WTC11 (cell line): Measurements from ENCODE around the gene FTSJ3. TPM values are rescaled to one million over a fixed set of nuclear protein-coding genes. Genes with fewer than 3 reads are reported as not detected.

Experiments
- ATAC-seq: fragments of 200-7000 bp; cut with Tn5 transposase; 2 replicates; pipeline ENCODE4 v1.10.0; 2021; ENCODE audit warnings: mild to moderate bottlenecking, moderate library complexity
- CTCF ChIA-PET: fragments of 300-600 bp; sonication (Branson Sonifier 250); formaldehyde crosslinking; loops from one replicate; lab custom pipeline; 2021; ENCODE audit warnings: antibody characterized with exemption; lab: Charles Lee
- POLR2A ChIA-PET: fragments of 350-600 bp; sonication (Branson Sonifier 250); formaldehyde crosslinking; loops from one replicate; lab custom pipeline; 2021; ENCODE audit warnings: antibody characterized with exemption; lab: Charles Lee
- DNase-seq: peaks from one replicate; pipeline ENCODE4 v3.0.0; 2021; ENCODE audit warnings: low spot score
- H3K27ac Mint-ChIP-seq: 2 replicates; pipeline ENCODE4 v1.8.0; 2021; ENCODE audit warnings: mixed read lengths
- H3K27me3 Mint-ChIP-seq: 2 replicates; pipeline ENCODE4 v1.8.0; 2021; ENCODE audit warnings: low read depth, mild to moderate bottlenecking, moderate library complexity, mixed read lengths
- H3K36me3 Mint-ChIP-seq: 2 replicates; pipeline ENCODE4 v1.8.0; 2021; ENCODE audit warnings: mixed read lengths
- H3K4me1 Mint-ChIP-seq: 2 replicates; pipeline ENCODE4 v1.8.0; 2022; ENCODE audit warnings: mixed read lengths
- H3K4me3 Mint-ChIP-seq: 2 replicates; pipeline ENCODE4 v1.8.0; 2021; ENCODE audit warnings: mild to moderate bottlenecking, moderate library complexity, mixed read lengths
- H3K9me3 Mint-ChIP-seq: 2 replicates; pipeline ENCODE4 v1.8.0; 2021; ENCODE audit warnings: mixed read lengths
- CREB1 ChIP-seq: sonication (generic); formaldehyde crosslinking; IDR thresholded peaks from 2 replicates; pipeline ENCODE4 v1.8.0; 2023; ENCODE audit warnings: mild to moderate bottlenecking, missing genetic modification reagents
- GABPB1 ChIP-seq: sonication (generic); formaldehyde crosslinking; IDR thresholded peaks from 2 replicates; pipeline ENCODE4 v1.8.1; 2023; ENCODE audit warnings: mild to moderate bottlenecking, missing genetic modification reagents
- GTF2I ChIP-seq: fragments of 250-450 bp; sonication (Bioruptor Pico); conservative IDR thresholded peaks from 2 replicates; pipeline ENCODE4 v1.4.0; 2021; ENCODE audit warnings: mild to moderate bottlenecking
- NR1H2 ChIP-seq: sonication (generic); formaldehyde crosslinking; IDR thresholded peaks from 2 replicates; pipeline ENCODE4 v1.9.0; 2021; ENCODE audit warnings: mild to moderate bottlenecking, moderate library complexity, missing genetic modification reagents
- PRRX2 ChIP-seq: fragments of 250-450 bp; sonication (Bioruptor Pico); IDR thresholded peaks from 2 replicates; pipeline ENCODE4 v1.8.0; 2021; ENCODE audit warnings: mild to moderate bottlenecking
- SMAD3 ChIP-seq: sonication (generic); formaldehyde crosslinking; IDR thresholded peaks from 2 replicates; pipeline ENCODE4 v1.8.0; 2022; ENCODE audit warnings: missing genetic modification reagents, mild to moderate bottlenecking, borderline replicate concordance
- TCF7 ChIP-seq: sonication (generic); formaldehyde crosslinking; IDR thresholded peaks from 2 replicates; pipeline ENCODE4 v1.8.0; 2022; ENCODE audit warnings: mild to moderate bottlenecking, low read depth, missing genetic modification reagents, moderate library complexity
- TEAD1 ChIP-seq: sonication (generic); formaldehyde crosslinking; IDR thresholded peaks from 2 replicates; pipeline ENCODE4 v1.8.0; 2022; ENCODE audit warnings: mild to moderate bottlenecking, missing genetic modification reagents
- TEAD4 ChIP-seq: sonication (generic); formaldehyde crosslinking; IDR thresholded peaks from 2 replicates; pipeline ENCODE4 v1.8.0; 2022; ENCODE audit warnings: mild to moderate bottlenecking, missing genetic modification reagents
- total RNA-seq: library from RNA; stranded (reverse); gene quantifications from 3 replicates; pipeline ENCODE4 v1.2.3, GENCODE V29; 2021
- TF ChIP-seq, protein P1 (sequence below): sonication (generic); formaldehyde crosslinking; IDR thresholded peaks from 2 replicates; pipeline ENCODE4 v1.8.1; 2022; ENCODE audit warnings: low read depth, mild to moderate bottlenecking, moderate library complexity, missing genetic modification reagents, borderline replicate concordance
- TF ChIP-seq, protein P2 (sequence below): sonication (generic); formaldehyde crosslinking; IDR thresholded peaks from 2 replicates; pipeline ENCODE4 v1.8.1; 2023; ENCODE audit warnings: mild to moderate bottlenecking, missing genetic modification reagents, moderate library complexity
- TF ChIP-seq, protein P3 (sequence below): sonication (generic); formaldehyde crosslinking; IDR thresholded peaks from 2 replicates; pipeline ENCODE4 v1.8.0; 2023; ENCODE audit warnings: missing genetic modification reagents, mild to moderate bottlenecking, borderline replicate concordance
- TF ChIP-seq, protein P4 (sequence below): sonication (generic); formaldehyde crosslinking; IDR thresholded peaks from 2 replicates; pipeline ENCODE4 v1.8.0; 2022; ENCODE audit warnings: missing genetic modification reagents
- TF ChIP-seq, protein P5 (sequence below): sonication (generic); formaldehyde crosslinking; IDR thresholded peaks from 2 replicates; pipeline ENCODE4 v1.8.1; 2023; ENCODE audit warnings: mild to moderate bottlenecking, missing genetic modification reagents
- TF ChIP-seq, protein P6 (sequence below): sonication (generic); formaldehyde crosslinking; conservative IDR thresholded peaks from 2 replicates; pipeline ENCODE4 v1.8.1; 2022; ENCODE audit warnings: mild to moderate bottlenecking, missing genetic modification reagents
- TF ChIP-seq, protein P7 (sequence below): sonication (generic); formaldehyde crosslinking; conservative IDR thresholded peaks from 2 replicates; pipeline ENCODE4 v1.8.1; 2023; ENCODE audit warnings: mild to moderate bottlenecking, low read depth, missing genetic modification reagents, moderate library complexity
- TF ChIP-seq, protein P8 (sequence below): sonication (generic); formaldehyde crosslinking; IDR thresholded peaks from 2 replicates; pipeline ENCODE4 v1.8.0; 2022; ENCODE audit warnings: mild to moderate bottlenecking, missing genetic modification reagents

The FTSJ3 gene
- total RNA-seq, 1 experiment from 2014 or later = 62.1 TPM

DNA sequence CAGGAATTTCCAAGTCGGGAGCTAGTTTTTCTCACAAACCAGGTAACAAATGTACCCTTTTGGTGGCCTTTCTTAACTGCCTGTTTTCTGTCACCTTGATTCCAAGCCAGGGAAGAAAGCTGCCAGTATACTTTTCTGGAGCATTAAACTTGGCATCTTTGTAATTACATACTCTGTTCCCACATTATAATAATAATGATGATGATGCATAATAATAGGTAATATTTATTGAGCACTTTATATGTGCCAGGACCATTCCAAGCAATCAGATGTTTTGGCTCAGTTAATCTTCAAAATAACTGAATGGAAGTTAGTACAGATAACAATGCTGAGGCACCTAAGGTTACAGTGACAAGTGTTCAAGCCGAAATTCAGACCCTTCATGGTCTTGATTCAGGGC lies 11.3 kb downstream of the FTSJ3 start (continued):
- TF ChIP-seq, protein P1, sequence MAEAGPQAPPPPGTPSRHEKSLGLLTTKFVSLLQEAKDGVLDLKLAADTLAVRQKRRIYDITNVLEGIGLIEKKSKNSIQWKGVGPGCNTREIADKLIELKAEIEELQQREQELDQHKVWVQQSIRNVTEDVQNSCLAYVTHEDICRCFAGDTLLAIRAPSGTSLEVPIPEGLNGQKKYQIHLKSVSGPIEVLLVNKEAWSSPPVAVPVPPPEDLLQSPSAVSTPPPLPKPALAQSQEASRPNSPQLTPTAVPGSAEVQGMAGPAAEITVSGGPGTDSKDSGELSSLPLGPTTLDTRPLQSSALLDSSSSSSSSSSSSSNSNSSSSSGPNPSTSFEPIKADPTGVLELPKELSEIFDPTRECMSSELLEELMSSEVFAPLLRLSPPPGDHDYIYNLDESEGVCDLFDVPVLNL (CRISPR knock-in tag) = no peak

DNA sequence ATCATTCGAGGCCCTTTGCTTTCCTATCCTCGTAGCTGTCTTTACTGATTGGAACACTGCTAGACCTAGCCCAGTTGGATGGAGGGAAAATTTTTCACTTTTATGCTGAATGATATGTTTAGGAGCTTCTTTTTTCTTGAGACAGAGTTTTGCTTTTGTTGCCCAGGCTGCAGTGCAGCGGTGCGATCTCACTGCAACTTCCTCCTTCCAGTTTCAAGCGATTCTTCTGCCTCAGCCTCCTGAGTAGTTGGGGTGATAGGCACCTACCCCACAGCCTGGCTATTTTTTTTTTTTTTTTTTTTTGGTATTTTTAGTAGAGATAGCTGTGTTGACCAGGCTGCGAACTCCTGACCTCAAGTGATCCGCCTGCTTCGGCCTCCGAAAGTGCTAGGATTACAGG lies 17.5 kb downstream of the FTSJ3 start:
- POLR2A ChIA-PET = no interaction called here
- H3K27me3 Mint-ChIP-seq = no peaks in the 10 kb centered on the region
- H3K4me3 Mint-ChIP-seq = no peak overlapping the region
- no peak for DNase-seq
- TF ChIP-seq, protein P2, sequence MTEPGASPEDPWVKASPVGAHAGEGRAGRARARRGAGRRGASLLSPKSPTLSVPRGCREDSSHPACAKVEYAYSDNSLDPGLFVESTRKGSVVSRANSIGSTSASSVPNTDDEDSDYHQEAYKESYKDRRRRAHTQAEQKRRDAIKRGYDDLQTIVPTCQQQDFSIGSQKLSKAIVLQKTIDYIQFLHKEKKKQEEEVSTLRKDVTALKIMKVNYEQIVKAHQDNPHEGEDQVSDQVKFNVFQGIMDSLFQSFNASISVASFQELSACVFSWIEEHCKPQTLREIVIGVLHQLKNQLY (CRISPR knock-in tag) = no peak
- TF ChIP-seq NR1H2 (CRISPR knock-in tag) = no peak
- TF ChIP-seq, all 79 proteins: peak for 0
- H3K9me3 Mint-ChIP-seq = no peaks in the 10 kb centered on the region
- no peak overlapping the region for H3K27ac Mint-ChIP-seq
- no peaks in the 10 kb centered on the region for H3K4me1 Mint-ChIP-seq
- ATAC-seq = no peak
- H3K36me3 Mint-ChIP-seq = peaks cover 93% of the 10 kb centered on the region
- CTCF ChIA-PET = no interaction called here

DNA sequence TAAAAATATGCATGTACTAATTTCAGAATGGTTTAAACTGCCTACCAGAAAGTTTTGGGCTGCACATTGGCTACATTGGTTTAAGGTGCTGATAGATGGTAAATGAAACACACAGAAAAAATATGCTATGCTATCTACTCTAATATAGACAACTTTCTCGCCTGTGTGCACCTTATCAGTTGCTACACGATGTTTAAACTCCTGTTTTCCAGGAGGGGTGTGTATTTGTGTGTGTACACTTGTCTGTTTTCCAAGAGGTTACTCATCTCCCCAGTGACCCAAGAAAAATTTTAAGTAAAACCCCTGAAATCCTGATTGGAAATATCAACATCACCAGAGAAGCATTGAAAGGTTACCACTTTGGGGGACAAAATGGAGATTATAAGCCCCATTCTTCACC lies 21.9 kb downstream of the FTSJ3 start:
- ChIA-PET POLR2A (no interaction called here), CTCF (no interaction called here)
- Mint-ChIP-seq H3K4me1 (no peaks in the 10 kb centered on the region), H3K36me3 (peaks cover 79% of the 10 kb centered on the region), H3K9me3 (no peaks in the 10 kb centered on the region), H3K27ac (0 out of 2 replicates have a peak overlapping the region, but pooled peaks have one; percentile 9), H3K27me3 (no peaks in the 10 kb centered on the region), H3K4me3 (no peak overlapping the region)
- no peak for DNase-seq
- ATAC-seq = no peak
- no peak for TF ChIP-seq TEAD1 (CRISPR knock-in tag)
- TF ChIP-seq, protein P3, sequence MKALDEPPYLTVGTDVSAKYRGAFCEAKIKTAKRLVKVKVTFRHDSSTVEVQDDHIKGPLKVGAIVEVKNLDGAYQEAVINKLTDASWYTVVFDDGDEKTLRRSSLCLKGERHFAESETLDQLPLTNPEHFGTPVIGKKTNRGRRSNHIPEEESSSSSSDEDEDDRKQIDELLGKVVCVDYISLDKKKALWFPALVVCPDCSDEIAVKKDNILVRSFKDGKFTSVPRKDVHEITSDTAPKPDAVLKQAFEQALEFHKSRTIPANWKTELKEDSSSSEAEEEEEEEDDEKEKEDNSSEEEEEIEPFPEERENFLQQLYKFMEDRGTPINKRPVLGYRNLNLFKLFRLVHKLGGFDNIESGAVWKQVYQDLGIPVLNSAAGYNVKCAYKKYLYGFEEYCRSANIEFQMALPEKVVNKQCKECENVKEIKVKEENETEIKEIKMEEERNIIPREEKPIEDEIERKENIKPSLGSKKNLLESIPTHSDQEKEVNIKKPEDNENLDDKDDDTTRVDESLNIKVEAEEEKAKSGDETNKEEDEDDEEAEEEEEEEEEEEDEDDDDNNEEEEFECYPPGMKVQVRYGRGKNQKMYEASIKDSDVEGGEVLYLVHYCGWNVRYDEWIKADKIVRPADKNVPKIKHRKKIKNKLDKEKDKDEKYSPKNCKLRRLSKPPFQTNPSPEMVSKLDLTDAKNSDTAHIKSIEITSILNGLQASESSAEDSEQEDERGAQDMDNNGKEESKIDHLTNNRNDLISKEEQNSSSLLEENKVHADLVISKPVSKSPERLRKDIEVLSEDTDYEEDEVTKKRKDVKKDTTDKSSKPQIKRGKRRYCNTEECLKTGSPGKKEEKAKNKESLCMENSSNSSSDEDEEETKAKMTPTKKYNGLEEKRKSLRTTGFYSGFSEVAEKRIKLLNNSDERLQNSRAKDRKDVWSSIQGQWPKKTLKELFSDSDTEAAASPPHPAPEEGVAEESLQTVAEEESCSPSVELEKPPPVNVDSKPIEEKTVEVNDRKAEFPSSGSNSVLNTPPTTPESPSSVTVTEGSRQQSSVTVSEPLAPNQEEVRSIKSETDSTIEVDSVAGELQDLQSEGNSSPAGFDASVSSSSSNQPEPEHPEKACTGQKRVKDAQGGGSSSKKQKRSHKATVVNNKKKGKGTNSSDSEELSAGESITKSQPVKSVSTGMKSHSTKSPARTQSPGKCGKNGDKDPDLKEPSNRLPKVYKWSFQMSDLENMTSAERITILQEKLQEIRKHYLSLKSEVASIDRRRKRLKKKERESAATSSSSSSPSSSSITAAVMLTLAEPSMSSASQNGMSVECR (CRISPR knock-in tag) = no peak
- TF ChIP-seq, protein P4, sequence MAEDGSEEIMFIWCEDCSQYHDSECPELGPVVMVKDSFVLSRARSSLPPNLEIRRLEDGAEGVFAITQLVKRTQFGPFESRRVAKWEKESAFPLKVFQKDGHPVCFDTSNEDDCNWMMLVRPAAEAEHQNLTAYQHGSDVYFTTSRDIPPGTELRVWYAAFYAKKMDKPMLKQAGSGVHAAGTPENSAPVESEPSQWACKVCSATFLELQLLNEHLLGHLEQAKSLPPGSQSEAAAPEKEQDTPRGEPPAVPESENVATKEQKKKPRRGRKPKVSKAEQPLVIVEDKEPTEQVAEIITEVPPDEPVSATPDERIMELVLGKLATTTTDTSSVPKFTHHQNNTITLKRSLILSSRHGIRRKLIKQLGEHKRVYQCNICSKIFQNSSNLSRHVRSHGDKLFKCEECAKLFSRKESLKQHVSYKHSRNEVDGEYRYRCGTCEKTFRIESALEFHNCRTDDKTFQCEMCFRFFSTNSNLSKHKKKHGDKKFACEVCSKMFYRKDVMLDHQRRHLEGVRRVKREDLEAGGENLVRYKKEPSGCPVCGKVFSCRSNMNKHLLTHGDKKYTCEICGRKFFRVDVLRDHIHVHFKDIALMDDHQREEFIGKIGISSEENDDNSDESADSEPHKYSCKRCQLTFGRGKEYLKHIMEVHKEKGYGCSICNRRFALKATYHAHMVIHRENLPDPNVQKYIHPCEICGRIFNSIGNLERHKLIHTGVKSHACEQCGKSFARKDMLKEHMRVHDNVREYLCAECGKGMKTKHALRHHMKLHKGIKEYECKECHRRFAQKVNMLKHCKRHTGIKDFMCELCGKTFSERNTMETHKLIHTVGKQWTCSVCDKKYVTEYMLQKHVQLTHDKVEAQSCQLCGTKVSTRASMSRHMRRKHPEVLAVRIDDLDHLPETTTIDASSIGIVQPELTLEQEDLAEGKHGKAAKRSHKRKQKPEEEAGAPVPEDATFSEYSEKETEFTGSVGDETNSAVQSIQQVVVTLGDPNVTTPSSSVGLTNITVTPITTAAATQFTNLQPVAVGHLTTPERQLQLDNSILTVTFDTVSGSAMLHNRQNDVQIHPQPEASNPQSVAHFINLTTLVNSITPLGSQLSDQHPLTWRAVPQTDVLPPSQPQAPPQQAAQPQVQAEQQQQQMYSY (CRISPR knock-in tag) = no peak
- TF ChIP-seq, protein P5, sequence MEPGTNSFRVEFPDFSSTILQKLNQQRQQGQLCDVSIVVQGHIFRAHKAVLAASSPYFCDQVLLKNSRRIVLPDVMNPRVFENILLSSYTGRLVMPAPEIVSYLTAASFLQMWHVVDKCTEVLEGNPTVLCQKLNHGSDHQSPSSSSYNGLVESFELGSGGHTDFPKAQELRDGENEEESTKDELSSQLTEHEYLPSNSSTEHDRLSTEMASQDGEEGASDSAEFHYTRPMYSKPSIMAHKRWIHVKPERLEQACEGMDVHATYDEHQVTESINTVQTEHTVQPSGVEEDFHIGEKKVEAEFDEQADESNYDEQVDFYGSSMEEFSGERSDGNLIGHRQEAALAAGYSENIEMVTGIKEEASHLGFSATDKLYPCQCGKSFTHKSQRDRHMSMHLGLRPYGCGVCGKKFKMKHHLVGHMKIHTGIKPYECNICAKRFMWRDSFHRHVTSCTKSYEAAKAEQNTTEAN (CRISPR knock-in tag) = no peak
- no peak for TF ChIP-seq TEAD4 (CRISPR knock-in tag)
- TF ChIP-seq, protein P6, sequence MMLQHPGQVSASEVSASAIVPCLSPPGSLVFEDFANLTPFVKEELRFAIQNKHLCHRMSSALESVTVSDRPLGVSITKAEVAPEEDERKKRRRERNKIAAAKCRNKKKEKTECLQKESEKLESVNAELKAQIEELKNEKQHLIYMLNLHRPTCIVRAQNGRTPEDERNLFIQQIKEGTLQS = no peak
- no peak for TF ChIP-seq SMAD3 (CRISPR knock-in tag)
- TF ChIP-seq, protein P7, sequence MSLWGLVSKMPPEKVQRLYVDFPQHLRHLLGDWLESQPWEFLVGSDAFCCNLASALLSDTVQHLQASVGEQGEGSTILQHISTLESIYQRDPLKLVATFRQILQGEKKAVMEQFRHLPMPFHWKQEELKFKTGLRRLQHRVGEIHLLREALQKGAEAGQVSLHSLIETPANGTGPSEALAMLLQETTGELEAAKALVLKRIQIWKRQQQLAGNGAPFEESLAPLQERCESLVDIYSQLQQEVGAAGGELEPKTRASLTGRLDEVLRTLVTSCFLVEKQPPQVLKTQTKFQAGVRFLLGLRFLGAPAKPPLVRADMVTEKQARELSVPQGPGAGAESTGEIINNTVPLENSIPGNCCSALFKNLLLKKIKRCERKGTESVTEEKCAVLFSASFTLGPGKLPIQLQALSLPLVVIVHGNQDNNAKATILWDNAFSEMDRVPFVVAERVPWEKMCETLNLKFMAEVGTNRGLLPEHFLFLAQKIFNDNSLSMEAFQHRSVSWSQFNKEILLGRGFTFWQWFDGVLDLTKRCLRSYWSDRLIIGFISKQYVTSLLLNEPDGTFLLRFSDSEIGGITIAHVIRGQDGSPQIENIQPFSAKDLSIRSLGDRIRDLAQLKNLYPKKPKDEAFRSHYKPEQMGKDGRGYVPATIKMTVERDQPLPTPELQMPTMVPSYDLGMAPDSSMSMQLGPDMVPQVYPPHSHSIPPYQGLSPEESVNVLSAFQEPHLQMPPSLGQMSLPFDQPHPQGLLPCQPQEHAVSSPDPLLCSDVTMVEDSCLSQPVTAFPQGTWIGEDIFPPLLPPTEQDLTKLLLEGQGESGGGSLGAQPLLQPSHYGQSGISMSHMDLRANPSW (CRISPR knock-in tag) = no peak
- TF ChIP-seq TCF7 (CRISPR knock-in tag) = no peak
- no peak for TF ChIP-seq PRRX2 (CRISPR knock-in tag)
- TF ChIP-seq, protein P8, sequence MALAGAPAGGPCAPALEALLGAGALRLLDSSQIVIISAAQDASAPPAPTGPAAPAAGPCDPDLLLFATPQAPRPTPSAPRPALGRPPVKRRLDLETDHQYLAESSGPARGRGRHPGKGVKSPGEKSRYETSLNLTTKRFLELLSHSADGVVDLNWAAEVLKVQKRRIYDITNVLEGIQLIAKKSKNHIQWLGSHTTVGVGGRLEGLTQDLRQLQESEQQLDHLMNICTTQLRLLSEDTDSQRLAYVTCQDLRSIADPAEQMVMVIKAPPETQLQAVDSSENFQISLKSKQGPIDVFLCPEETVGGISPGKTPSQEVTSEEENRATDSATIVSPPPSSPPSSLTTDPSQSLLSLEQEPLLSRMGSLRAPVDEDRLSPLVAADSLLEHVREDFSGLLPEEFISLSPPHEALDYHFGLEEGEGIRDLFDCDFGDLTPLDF (CRISPR knock-in tag) = no peak
- TF ChIP-seq GABPB1 (CRISPR knock-in tag) = no peak
- no peak for TF ChIP-seq GTF2I (CRISPR knock-in tag)
- no peak for TF ChIP-seq CREB1
